ENCODE results near the gene VTI1B.
"Not testable (repeated sequence)": the region's sequence is repeated elsewhere in the genome, so short reads cannot be mapped to it uniquely, and the experiment has no call there.

Gene VTI1B

GRCh38 chr14:67609642-67610310, 64.7 kb downstream of the VTI1B start:
- in situ Hi-C loops (cut with HindIII; ENCODE audit: low pct_unique_long_range_greater_than_20kb, low sequenced_read_pairs): no loop called here
- TF ChIP-seq JUND (IDR thresholded peaks at IDR 0.05; ENCODE audit: low read depth): no peak
- DNase-seq (ENCODE audit: low read depth in 1 of 2, low spot score in 1 of 2): no peak

GRCh38 chr14:67607646-67608045, 66.8 kb downstream of the VTI1B start:
- no peak for DNase-seq (ENCODE audit: low read depth in 1 of 2, low spot score in 1 of 2)
- in situ Hi-C loops (cut with HindIII; ENCODE audit: low pct_unique_long_range_greater_than_20kb, low sequenced_read_pairs): no loop called here
- no peak for TF ChIP-seq JUND (IDR thresholded peaks at IDR 0.05; ENCODE audit: low read depth)

- no peak for DNase-seq (ENCODE audit: low read depth in 1 of 2, low spot score in 1 of 2)
- in situ Hi-C loops (cut with HindIII; ENCODE audit: low pct_unique_long_range_greater_than_20kb, low sequenced_read_pairs): no loop called here
- TF ChIP-seq JUND (IDR thresholded peaks at IDR 0.05; ENCODE audit: low read depth): no peak
These were observed 71.4 kb downstream of the VTI1B start for GRCh38 chr14:67602995-67603545.

- no peak for TF ChIP-seq JUND (IDR thresholded peaks at IDR 0.05; ENCODE audit: low read depth)
- in situ Hi-C loops (cut with HindIII; ENCODE audit: low pct_unique_long_range_greater_than_20kb, low sequenced_read_pairs): no loop called here
- no peak for DNase-seq (ENCODE audit: low read depth in 1 of 2, low spot score in 1 of 2)
These were observed 72.4 kb downstream of the VTI1B start for GRCh38 chr14:67602076-67602475.

DNA sequence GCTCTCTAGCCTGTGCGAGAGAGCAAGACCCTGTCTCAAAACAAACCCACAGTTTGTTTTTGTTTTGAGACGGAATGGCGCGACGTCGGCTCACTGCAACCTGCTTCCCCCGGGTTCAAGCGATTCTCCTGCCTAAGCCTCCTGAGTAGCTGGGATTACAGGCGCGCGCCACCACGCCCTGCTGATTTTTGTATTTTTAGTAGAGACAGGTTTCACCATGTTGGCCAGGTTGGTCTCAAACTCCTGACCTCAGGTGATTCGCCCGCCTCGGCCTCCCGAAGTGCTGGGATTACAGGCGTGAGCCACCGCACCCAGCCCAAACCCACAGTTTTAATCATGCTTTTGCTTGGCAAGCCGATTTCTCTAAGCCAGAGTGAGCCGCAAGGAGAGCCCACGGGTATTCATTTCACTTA, 73.9 kb downstream of the VTI1B start:
- in situ Hi-C loops (cut with HindIII; ENCODE audit: low pct_unique_long_range_greater_than_20kb, low sequenced_read_pairs); DNase-seq (ENCODE audit: low read depth in 1 of 2, low spot score in 1 of 2): not testable (repeated sequence)

- in situ Hi-C loops (cut with HindIII; ENCODE audit: low pct_unique_long_range_greater_than_20kb, low sequenced_read_pairs): loop anchor here (25.0 kb wide), 1 partner anchor 163 kb away; no protein-coding TSS in a partner anchor
- no peak for TF ChIP-seq JUND (IDR thresholded peaks at IDR 0.05; ENCODE audit: low read depth)
- peak; percentile 93 for DNase-seq (ENCODE audit: low read depth in 1 of 2, low spot score in 1 of 2)
These were observed 74.5 kb downstream of the VTI1B start, which contains the start of gene PIGH for GRCh38 chr14:67599698-67600561. TSS of gene PIGH (minus strand) at chr14:67600268. CDS start at chr14:67600203, 65 bp downstream.

All from T47D (cell line).